Right cardiac atrium (tissue), 5 donors: ENCODE data around the gene LGR4. TPM values are rescaled to one million over a fixed set of nuclear protein-coding genes. Genes with fewer than 3 reads are reported as not detected.

ENCODE experiments used
- ATAC-seq, 2 donors: fragments of 200-7000 bp; cut with Tn5 transposase; one replicate each; pipeline versions ENCODE4 v1.8.0 to v1.9.1; 2020; ENCODE audit warnings: moderate library complexity in 2 of 2, mild to moderate bottlenecking in 1 of 2
- DNase-seq, 3 donors: peaks; one replicate each; pipeline ENCODE4 v3.0.0-alpha.2; 2020
- H3K27ac ChIP-seq: one replicate; pipeline ENCODE4 v1.5.1; 2013; ENCODE audit warnings: mild to moderate bottlenecking, low read length, control low read depth, moderate library complexity
- H3K27me3 ChIP-seq: one replicate; pipeline ENCODE4 v1.6.1; 2013; ENCODE audit not compliant: control insufficient read depth, insufficient read depth
- H3K4me1 ChIP-seq: one replicate; pipeline ENCODE4 v1.6.1; 2013; ENCODE audit warnings: low read length; ENCODE audit not compliant: control insufficient read depth, insufficient read depth
- H3K4me3 ChIP-seq: one replicate; pipeline ENCODE4 v1.5.1; 2013; ENCODE audit warnings: low read length, control low read depth
- H3K9me3 ChIP-seq: one replicate; pipeline ENCODE4 v1.6.1; 2013; ENCODE audit warnings: low read length; ENCODE audit not compliant: control insufficient read depth
- WGBS: extraction: QIAGEN DNeasy Blood & Tissue Kit; methylation state at CpG from one replicate; pipeline ENCODE4 v1.1.7; 2013; 5-methylcytosine and 5-hydroxymethylcytosine counted together
- intact Hi-C, 4 donors: fragments of 100-400 bp; cut with DNase I; formaldehyde crosslinking; loops; one replicate each; pipeline versions ENCODE4 v1.11.0 to v1.14.0; 2022 to 2023
- polyA plus RNA-seq: library from polyadenylated mRNA; stranded (reverse); fragments of 200-250 nt; gene quantifications from one replicate; pipeline ENCODE4 v1.2.3, GENCODE V29; 2013
- total RNA-seq, 4 donors: library from RNA; stranded (reverse); fragmentation: NEBNext Ultra II Directional; extraction: Animal tissue kit (Norgen Biotek cat#: 25700); gene quantifications; one replicate each; pipeline ENCODE4 v1.2.1, GENCODE V29; 2021
- donor health status: healthy with polysubstance abuse.
- donor health status: DM: no; HTN: yes; CAD: no.
- donor health status: DM: no; HTN: no; CAD: no.
- donor health status: DM: no; HTN: yes; CAD: no; lungs with severe emphysema.
- donor health status: DM: yes; HTN: yes; CAD: no.

LGR4 gene
- total and polyA plus RNA-seq, 5 donors, result 16.0 to 50.6 (median 41.3) TPM

DNA sequence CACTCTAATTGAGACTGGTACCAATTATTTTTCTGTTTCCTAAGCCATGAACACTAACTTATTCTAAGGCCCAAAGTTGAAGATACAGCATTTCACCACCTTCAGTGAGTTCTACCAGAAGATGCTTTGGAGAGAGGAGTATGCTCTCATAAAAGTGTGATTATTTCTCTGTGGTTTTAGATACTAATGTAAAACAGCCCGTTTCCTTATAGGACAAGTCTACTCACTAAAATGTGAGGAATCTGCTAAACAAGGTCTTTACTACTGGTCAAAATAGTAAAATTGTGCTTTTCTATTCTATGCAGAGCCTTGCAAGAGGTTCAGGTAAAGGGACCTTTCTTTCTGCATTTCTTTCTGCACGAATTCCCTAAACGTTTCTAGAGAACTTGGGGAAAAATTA lies 2.4 kb downstream of the LGR4 start:
- ATAC-seq (no peak), DNase-seq (no peak)
- WGBS, result 44% methylated on average over 3 of the region's 3 CpGs
- H3K27me3 ChIP-seq, result no peaks in the 10 kb centered on the region
- intact Hi-C loops, result no loop called here
- no peak overlapping the region for H3K27ac ChIP-seq
- peak overlapping the region; percentile 78 for H3K4me3 ChIP-seq
- no peaks in the 10 kb centered on the region for H3K9me3 ChIP-seq
- peaks cover 3% of the 10 kb centered on the region for H3K4me1 ChIP-seq

DNA sequence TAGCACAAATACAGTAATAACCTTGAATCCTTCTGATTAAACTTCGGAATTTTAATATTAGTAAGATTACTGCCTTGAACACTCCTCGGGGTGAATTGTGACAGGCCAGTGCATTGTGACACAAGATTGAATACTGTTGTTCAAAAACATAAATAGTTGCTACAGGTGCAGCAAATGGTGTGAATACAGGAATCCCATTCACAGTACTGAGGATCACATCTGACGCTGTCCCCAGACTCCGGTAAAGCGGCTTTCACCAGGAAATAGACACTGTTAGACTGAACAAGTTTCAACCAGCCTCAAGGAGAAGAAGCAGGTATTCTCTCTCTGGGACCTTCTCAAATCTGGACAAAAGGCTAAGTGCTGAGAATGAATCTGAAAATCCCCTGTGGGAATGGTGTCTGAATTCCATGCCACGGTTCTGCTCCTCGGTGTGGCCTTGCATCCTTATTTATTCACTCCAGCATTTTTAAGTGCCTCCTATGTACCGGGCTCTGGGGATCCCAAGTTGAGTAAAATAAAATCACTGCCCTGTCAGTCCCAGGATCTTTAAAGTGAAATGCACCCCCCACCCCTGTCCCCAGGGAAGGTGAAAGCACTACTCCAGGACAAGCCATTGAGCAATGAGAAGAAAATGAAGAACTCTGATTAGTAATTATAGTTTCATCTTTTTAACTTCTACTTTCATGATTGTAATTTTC lies 3.4 kb downstream of the LGR4 start:
- H3K9me3 ChIP-seq, result no peaks in the 10 kb centered on the region
- WGBS, result 59% methylated on average over 8 of the region's 8 CpGs
- peak overlapping the region; percentile 28 for H3K27ac ChIP-seq
- ATAC-seq (no peak), DNase-seq (peak in 1 of 3 donors; percentile 35)
- H3K4me3 ChIP-seq, result peak overlapping the region; percentile 78
- H3K4me1 ChIP-seq, result peaks cover 4% of the 10 kb centered on the region
- intact Hi-C loops, result loop anchor here in 2 of 4 donors (10.0 kb wide), 1 partner anchor 74 kb away; no protein-coding TSS in a partner anchor
- H3K27me3 ChIP-seq, result no peaks in the 10 kb centered on the region

DNA sequence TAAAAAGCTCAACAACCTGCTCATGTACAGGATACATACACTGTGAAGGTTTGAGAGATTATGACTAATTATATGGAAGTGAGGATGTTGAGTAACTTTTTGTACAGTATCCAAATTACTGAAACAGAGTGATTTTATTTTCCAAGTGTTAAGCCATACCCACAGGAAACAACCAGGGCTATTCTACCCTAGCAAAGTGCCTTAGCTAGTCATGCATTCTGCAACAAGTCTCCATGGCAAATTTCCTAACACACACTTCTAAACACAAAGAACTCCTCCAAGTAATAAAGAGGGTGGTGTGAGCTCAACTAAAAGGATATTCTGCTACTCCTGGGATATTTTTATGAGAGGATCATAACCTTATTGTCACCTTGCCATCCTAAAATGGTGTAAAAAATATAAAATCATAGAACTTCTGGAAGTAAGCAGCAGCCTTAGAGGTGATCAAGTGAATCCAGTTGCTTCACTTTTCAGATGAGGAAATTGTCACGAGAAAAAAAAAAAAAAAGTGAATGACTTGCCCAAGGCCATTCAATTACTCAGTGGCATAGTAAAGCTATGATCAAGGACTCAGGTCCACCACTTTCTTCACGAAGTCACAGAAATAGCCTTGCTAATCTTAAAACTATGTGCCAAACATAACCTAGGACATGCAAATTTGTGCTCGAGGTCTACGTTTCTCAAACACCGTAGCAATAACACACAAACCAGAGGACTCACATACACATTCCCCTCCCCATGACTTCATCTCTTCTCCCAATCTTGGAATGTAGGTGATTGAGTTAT lies 4.2 kb downstream of the LGR4 start:
- Histone ChIP-seq H3K4me1 (peaks cover 4% of the 10 kb centered on the region), H3K27ac (no peak overlapping the region), H3K27me3 (no peaks in the 10 kb centered on the region), H3K4me3 (no peak overlapping the region), H3K9me3 (no peaks in the 10 kb centered on the region)
- DNase-seq (no peak), ATAC-seq (peak; percentile 1 to 42)
- intact Hi-C loops, result loop anchor here in 2 of 4 donors (10.0 kb wide), 1 partner anchor 74 kb away; no protein-coding TSS in a partner anchor
- 63% methylated on average over 5 of the region's 5 CpGs for WGBS

DNA sequence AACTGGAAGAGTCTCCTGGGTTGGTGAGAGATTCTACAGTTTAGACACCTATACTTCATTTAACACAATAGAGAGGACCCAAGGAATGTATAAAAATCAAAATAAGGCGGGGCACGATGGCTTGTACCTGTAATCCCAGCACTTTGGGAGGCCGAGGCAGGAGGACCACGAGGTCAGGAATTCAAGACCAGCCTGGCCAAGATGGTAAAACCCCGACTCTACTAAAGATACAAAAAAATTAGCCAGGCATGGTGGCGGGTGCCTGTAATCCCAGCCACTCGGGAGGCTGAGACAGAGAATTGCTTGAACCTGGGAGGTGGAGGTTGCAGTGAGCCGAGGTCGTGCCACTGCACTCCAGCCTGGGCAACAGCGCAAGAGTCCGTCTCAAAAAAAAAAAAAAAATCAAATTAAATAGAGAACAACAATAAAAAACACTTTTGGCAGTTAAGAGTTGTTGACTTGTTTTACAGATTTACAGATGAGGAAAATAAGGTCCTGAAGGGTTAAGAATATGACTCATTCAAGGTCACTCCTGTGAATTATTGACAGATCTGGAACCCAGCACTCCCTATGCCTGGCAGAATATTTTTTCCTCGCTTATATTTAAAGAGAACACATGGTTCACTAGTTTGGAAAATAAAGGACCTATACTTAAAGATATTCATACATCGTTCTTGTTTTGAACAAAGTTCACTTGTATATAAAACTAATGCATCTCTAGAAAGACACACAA lies 5.2 kb downstream of the LGR4 start:
- H3K4me3 ChIP-seq, result no peak overlapping the region
- no peak for DNase-seq
- ATAC-seq, result no peak
- H3K27ac ChIP-seq, result no peak overlapping the region
- intact Hi-C loops, result loop anchor here in 2 of 4 donors (10.0 kb wide), 1 partner anchor 73 kb away; no protein-coding TSS in a partner anchor
- H3K9me3 ChIP-seq, result no peaks in the 10 kb centered on the region
- H3K27me3 ChIP-seq, result no peaks in the 10 kb centered on the region
- 92% methylated on average over 13 of the region's 13 CpGs for WGBS
- peaks cover 6% of the 10 kb centered on the region for H3K4me1 ChIP-seq

DNA sequence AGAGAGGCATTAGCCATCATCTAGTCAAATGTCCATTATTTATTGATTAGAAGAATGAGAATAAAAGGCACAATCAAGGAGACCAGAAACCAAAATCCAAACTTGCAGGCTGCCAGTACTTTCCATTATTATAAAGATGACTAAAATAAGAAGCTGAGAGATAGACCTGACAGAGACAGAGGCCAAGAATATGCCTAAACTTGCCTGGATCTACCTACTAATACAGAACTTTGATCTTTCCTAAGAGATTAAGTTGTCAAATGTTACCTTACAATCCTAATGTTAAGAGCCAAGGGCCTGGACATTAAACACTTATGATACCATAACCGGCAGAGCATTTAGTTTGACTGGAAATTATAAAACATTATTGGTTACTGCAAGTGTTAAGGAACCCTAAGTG lies 6.2 kb downstream of the LGR4 start:
- Histone ChIP-seq H3K27me3 (no peaks in the 10 kb centered on the region), H3K4me1 (peaks cover 6% of the 10 kb centered on the region), H3K9me3 (no peaks in the 10 kb centered on the region), H3K4me3 (no peak overlapping the region), H3K27ac (no peak overlapping the region)
- intact Hi-C loops, result loop anchor here in 2 of 4 donors (10.0 kb wide), 1 partner anchor 72 kb away; no protein-coding TSS in a partner anchor
- DNase-seq (no peak), ATAC-seq (no peak)
- 65% methylated on average over 1 of the region's 1 CpG for WGBS

DNA sequence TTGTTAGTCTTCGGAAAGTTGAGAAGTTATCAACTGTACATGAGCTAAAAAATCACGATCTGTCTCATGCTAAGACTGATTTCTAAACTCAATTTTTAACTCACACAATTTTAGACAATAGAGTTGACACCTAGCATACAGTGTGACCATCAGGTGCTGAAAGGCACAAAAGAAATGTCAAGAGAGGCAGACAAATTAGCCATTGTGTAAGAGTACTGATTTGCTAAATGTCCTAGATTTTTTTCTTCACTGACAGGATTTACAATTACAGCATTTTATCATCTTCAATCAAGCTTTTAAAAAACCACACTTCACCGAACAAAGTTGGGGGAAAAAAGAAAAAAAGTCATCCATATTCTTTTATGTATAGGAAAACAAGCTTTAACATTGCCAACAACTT lies 7.0 kb downstream of the LGR4 start:
- H3K4me3 ChIP-seq, result no peak overlapping the region
- DNase-seq (no peak), ATAC-seq (no peak)
- H3K9me3 ChIP-seq, result no peaks in the 10 kb centered on the region
- H3K4me1 ChIP-seq, result peaks cover 3% of the 10 kb centered on the region
- 45% methylated on average over 3 of the region's 3 CpGs for WGBS
- intact Hi-C loops, result loop anchor here in 2 of 4 donors (10.0 kb wide), 1 partner anchor 71 kb away; no protein-coding TSS in a partner anchor
- no peak overlapping the region for H3K27ac ChIP-seq
- H3K27me3 ChIP-seq, result no peaks in the 10 kb centered on the region

DNA sequence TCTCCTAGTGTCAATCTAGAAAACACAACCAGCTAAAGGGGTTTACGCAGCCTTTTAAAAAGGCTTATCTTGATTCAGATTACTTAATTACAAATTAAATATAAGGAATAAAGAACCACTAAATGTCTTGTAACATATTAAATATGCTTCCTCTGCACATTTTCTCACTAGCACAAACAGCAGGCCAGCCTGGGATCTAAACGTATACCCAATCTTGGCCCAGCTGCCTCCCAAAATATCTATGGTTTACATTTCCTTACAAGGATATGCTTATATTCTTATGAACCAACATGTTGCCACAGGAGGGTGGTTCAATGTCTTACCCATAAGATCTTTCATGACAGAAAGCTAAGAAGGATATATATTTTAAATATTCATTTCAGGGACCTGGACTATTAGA lies 7.7 kb downstream of the LGR4 start:
- H3K4me1 ChIP-seq, result peaks cover 5% of the 10 kb centered on the region
- H3K4me3 ChIP-seq, result no peak overlapping the region
- no peaks in the 10 kb centered on the region for H3K9me3 ChIP-seq
- 54% methylated on average over 2 of the region's 2 CpGs for WGBS
- DNase-seq (no peak), ATAC-seq (no peak)
- intact Hi-C loops, result loop anchor here in 2 of 4 donors (10.0 kb wide), 1 partner anchor 70 kb away; no protein-coding TSS in a partner anchor
- H3K27me3 ChIP-seq, result no peaks in the 10 kb centered on the region
- H3K27ac ChIP-seq, result no peak overlapping the region

DNA sequence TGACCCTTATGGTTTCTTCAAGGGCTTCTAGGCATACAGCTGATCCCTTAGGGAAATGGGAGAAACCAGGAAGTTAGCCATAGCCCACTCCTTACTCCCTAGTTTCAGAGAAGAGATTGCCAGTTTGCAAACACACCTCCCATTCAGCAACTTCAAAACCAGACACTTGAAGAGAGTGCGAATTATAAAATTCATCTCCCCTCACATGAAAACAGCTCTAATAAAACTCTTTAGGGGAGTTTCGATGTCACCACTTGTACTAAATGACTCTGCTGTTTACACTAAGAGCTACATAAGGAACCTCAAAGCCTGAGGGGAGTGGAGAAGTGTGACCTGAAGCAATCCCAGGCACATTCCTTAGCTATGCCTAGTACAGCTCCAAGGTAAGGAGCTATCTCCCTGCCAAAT lies 8.3 kb downstream of the LGR4 start:
- ATAC-seq (peak in 1 of 2 donors; percentile 39), DNase-seq (no peak)
- Histone ChIP-seq H3K4me1 (peaks cover 5% of the 10 kb centered on the region), H3K27ac (peak overlapping the region; percentile 48), H3K27me3 (no peaks in the 10 kb centered on the region), H3K9me3 (no peaks in the 10 kb centered on the region), H3K4me3 (no peak overlapping the region)
- intact Hi-C loops, result loop anchor here in 2 of 4 donors (10.0 kb wide), 1 partner anchor 69 kb away; no protein-coding TSS in a partner anchor
- 84% methylated on average over 2 of the region's 2 CpGs for WGBS

DNA sequence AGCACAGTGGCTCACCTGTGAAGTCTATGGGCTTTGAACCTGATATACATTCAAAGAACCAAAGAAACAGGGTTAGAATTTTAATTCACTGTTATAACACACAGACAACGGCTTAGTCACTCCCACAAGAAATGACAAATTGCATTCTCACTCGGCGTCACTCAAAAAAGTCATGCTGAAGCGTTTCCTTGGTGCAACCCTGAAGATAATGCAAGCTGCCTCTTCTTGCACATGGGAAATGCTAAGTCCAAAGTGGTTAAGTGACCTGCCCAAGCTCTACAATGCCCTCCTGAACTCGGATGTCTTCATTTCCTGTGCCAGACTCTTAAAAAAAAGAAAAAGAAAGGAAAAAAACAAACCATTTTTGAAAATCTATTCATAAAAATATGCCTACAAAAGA lies 10.0 kb downstream of the LGR4 start:
- Histone ChIP-seq H3K27me3 (no peaks in the 10 kb centered on the region), H3K4me1 (peaks cover 5% of the 10 kb centered on the region), H3K27ac (peak overlapping the region; percentile 45), H3K9me3 (no peaks in the 10 kb centered on the region), H3K4me3 (no peak overlapping the region)
- DNase-seq (no peak), ATAC-seq (no peak)
- 80% methylated on average over 5 of the region's 5 CpGs for WGBS
- intact Hi-C loops, result loop anchor here in 2 of 4 donors (10.0 kb wide), 1 partner anchor 68 kb away; no protein-coding TSS in a partner anchor

DNA sequence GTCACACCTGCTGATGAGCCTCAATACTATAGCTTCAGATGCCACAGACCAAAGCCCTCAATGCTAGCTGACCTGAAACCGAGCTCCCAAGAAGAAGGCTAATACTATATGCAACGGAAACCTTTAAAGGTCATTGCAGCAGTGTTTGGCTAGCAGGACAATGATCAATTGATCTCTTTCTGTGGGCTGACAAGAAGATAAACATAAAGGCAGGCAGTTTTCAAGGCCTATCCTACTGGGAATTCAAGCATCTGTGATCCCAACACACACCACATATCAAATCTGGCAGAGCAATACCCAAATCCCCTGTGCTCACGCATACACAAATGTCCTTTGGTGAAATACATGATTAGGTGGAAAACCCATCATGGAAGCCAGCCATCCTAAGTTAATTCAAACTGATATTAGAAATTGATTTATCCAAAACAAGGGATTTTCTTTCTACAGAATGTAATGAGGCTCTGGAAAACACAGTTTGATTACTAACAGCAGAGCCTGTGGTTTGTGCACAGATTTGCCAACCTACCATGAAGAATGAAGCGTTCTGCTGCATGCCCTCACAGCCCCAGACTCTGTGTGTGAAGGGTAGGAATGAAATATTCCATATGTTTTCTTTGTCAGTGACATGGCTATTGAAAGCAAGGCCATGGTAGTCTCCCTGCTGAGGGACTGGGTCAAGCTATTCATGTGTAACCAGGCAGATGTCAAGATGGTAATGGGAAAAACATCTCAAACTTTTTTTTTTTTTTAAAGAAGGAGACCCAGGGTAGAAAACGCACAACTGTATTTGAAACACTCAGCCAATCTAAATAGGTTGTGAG lies 12.2 kb downstream of the LGR4 start:
- Histone ChIP-seq H3K4me1 (peaks cover 5% of the 10 kb centered on the region), H3K27me3 (no peaks in the 10 kb centered on the region), H3K9me3 (no peaks in the 10 kb centered on the region), H3K4me3 (no peak overlapping the region), H3K27ac (no peak overlapping the region)
- intact Hi-C loops, result loop anchor here in 2 of 4 donors (10.0 kb wide), 1 partner anchor 66 kb away; no protein-coding TSS in a partner anchor
- WGBS, result 82% methylated on average over 5 of the region's 5 CpGs
- ATAC-seq (no peak), DNase-seq (no peak)
